Stimulated activated CD4-positive, alpha-beta T cell treated with anti-CD3 and anti-CD28 coated beads, Interleukin-4, amount 100 ng/mL, for 48 hours (primary cell): ENCODE results near the gene CSF2RB.
"Not testable (repeated sequence)": the region's sequence is repeated elsewhere in the genome, so short reads cannot be mapped to it uniquely, and the experiment has no call there.

ENCODE experiments used
- DNase-seq, 2 donors: peaks; one replicate each; pipeline ENCODE4 v3.0.0-alpha.2; 2020; ENCODE audit warnings: low read depth in 2 of 2

Gene CSF2RB

DNA sequence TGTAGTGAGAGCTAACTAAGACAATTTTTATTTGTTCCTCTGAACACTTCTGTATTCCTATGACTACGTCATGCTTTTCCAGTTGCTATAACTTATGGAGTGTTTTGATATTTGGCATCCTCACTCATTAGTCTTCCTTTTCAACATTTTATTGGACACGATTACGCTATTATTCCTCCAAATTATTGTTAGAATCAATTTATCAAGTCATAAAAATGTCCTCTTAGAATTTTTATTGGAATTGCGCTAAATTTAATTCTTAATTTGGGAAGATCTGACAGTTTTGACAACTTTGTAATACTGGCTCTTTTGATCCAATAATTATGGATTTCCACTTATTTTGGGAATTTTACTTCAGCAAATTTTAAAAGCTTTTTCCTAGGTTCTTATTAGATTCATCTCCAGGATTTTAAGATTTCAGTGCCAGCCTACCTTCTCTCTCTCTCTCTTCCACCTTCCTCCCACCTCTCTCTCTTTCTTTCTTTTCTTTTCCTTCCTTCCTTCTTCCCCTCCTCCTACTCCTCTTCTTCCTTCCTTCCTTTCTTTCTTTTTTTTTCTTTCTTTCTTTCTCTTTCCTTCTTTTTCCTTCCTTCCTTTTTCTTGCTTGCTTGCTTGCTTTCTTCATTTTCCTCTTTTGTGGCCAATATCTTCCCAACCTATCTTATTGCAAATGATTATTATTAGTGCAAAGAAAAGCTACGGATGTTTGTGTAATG is 55.0 kb downstream of the CSF2RB start:
- DNase-seq = no peak

DNA sequence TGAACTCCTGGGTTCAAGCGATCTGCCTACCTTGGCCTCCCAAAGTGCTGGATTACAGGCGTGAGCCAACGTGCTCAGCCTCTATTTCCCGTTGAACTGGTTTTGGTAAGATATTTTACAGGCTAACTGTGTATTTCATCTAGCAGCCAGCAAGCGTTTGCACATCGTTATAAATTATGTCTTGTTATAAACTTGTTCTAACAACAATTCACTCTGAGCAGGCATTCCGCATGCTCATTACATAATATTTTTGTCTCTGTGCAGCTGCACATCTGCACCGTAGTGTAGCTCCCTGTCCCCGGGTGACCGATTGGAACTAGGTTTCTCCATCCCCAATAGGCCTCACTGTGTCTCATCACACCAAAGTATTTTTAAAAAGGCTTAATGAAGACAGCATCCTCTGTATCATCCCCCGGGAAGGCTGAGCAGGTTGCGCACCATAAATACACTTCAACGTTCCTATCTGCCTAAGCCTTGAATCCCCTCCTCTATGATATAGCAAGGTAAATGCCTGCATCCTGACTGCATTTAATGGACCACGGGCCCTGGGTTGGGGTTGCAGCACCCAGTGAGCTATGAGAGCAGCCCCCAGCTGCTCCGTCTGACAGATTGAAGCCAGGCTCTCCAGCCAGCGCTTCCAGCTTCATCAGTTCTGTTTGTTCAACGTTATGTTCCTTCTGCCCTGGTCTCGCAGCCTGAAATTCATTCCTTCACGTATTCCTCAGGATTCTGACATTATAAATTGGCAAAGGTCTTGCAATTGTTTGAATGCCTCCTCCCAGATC is 58.1 kb downstream of the CSF2RB start:
- DNase-seq = no peak

DNA sequence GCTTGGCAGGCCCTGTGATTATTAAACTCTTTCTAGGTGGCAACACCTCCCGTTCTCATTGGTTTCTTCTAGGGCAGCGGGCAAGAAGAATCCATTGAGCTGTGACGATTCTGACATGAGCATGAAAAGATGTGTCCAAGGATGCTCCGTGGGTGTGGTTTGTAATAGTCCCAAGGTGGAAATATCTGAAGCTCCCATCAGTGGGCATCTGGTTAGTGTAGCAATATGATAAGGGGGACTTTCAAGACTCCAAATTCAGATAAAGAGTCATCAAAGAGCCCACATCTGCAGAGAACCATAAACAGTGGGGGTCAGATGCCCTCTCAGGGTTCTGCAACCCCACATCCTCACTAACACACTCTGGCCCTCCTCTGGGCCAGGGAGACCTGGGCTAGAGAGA is 63.2 kb downstream of the CSF2RB start:
- DNase-seq = no peak

DNA sequence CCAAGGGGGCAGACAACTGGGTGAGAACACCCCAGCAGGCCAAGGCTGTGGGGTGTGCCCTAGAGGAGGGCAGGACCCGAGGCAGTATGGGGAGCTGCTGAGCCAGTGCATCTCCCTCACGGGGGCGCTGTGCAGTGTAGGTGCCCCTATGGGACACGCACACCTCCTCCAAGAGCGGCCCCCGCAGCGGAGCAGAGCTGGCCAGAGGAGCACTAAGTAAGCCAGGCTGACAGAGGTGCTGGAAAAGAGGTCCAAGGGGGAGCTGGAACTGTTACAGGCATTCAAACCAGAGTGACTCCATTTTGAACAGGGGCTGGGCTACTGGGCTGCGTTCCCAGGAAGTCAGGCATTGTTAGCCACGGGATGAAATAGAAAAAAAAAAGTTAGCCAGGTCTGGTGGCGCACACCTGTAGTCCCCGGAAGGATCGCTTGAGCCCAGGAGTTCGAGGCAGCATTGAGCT is 64.0 kb downstream of the CSF2RB start:
- peak; percentile 76 to 81 for DNase-seq

DNA sequence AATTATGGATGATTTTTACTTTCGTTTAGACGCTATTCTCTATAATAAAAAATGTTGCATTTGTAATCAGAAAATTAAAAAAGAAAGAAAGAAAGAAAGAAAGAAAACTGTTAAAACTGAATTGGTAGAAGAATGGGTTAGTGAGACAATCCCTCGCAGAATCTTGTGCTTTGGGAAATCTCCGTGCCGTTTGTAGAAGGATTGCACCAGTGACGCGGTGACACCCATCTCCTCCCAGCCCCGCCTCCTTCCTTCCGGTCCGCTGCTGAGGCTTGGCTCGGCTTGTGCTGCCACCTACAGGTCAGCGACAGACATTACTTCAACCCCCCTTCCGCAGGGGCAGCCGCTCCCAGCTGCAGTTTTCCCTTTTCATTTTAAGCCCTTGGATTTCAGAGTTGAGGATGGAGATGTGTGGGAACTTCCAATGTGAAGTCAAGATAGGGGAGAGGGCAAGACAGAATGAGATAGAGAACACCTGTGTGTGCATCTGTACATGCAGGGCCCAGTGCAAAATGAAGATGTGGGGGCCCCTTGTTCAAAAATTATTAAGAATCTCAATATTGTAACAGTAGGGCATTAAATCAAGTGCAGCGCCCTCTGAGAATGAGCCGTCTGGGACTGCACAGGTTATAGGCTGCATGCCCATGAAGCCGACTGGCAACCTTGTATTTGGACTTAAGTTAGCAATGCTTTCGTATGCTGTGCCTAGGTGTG is 64.7 kb downstream of the CSF2RB start:
- peak; percentile 88 to 89 for DNase-seq

DNA sequence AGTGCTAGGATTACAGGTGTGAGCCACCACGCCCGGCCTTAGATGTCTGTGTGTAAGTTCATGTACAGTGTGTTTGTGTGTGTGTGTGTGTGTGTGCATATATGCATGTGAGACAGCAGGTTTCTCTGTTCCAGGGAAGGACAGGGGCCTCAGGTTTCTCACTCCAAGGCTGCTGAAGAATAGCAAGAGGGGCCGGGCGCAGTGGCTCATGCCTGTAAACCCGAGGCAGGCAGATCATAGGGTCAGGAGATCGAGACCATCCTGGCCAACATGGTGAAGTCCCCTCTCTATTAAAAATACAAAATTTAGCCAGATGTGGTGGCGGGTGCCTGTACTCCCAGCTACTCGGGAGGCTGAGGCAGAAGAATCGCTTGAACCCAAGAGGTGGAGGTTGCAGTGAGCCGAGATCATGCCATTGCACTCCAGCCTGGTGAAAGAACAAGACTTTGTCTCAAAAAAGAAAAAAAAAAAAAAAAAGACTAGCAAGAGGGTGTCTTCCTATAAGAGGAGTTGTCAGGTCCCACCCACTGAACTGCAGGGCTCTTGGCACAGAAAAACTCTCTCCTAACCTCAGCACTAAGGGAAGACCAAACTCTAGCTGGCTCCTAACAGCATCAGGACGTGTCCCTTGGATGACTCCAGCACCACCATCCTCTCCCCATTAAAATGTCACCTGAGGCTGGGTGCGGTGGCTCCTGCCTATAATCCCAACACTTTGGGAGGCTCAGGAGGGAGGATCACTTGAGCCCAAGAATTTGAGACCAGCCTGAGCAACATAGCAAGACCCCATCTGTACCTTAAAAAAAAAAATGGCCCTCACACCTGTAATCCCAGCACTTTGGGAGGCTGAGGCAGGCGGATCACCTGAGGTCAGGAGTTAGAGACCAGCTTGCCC is 65.8 kb downstream of the CSF2RB start:
- DNase-seq = no peak

DNA sequence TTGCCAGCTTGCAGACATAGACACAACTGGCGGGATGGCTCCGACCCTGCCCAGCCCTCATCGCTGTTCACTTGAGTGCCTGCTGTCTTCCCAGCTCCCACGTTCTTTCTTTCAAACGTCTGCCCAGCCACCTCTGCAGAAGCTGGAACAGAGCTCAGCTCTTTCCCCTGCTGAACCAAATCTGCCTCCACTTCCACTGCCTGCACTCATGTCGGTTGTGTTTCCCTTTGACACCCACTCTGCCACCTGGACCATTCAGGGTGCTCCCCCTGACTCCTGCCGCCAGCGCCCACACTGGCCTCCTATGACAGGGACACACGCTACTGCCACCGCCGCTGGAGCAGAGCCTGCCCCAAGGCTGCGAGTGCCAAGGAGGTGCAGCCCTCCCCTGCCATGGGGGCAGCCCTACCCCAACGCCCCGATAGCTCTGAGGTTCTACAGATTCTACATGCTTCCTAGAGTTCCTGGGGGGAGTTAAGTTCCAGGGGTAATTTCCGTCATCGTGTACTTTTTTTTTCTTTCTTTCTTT is 67.9 kb downstream of the CSF2RB start:
- no peak for DNase-seq

DNA sequence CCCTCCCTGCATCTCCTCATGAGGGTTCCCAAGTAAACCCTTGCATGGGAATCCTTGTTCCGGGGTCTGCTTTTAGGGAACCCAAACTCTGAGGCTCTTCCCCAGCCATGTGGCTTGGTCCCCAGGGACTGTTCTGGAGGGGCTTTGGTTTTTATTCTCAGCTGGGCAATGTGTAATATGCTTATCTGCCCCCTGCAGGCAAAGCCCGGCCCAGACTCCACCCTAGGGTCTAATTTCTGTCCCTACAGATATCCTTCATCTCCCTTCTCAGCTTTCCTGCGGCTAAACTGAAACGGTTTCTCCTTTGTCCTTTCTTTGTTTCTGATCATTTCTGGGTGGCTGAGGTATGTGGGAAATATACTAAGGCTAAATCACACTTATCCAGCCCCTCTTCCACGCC is 68.7 kb downstream of the CSF2RB start:
- no peak for DNase-seq

DNA sequence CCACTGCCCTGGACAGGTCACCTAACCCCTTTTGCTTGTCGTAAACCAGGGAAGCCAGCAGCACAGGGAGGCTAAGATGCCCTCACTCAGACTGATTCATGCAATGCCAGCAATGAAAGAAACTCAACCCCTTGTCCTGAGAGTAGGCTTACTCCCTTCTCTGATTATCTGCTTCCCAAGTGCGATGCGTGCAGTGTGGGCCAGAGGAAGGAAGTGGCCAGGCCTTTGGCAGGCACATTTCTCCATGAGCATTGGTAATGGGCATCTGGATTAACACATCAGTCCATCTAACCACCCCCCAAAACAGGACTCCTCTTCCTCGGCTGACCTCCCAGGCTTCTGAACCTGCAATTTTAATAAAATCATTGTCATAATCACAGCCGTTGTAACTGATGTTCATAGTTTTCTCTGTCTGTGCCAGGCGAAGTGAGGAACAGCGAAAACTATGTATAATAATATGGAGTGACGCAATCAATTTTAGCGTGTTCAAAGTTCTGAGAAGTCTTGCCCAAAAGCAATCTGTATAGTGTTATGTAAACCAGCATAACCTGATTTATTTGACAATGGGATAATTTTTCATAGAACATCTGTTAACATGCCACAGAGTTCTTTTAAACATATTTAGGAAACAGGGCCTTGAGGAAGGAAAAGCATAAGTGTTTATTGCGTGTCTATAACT is 71.9 kb downstream of the CSF2RB start:
- DNase-seq = no peak

DNA sequence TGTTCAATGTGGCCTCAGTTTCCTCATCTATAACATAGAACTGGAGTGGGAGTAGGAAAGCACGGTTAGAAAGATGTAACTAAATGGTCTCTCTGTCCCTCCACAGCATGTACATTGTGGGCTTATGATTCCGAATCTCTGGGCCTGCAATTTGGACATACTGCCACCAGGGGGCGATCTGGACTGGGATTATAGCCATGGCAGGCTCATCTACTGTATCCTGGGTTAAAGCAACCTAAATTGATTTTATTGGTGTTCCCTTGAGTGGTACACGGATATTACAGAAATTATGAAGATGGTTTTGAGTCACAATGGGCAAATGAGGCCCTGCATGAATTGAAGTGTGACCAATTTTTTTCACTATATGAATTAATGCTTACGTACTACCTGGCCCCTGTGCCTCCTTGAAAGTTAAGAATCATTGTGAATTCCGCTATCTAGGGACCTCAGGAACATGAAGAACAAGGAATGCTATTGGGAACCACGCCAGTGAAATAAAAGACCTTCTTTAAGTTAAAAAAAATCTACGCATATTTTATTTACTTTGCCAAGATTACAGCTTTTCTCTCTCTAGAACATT is 72.9 kb downstream of the CSF2RB start:
- peak; percentile 43 to 66 for DNase-seq

DNA sequence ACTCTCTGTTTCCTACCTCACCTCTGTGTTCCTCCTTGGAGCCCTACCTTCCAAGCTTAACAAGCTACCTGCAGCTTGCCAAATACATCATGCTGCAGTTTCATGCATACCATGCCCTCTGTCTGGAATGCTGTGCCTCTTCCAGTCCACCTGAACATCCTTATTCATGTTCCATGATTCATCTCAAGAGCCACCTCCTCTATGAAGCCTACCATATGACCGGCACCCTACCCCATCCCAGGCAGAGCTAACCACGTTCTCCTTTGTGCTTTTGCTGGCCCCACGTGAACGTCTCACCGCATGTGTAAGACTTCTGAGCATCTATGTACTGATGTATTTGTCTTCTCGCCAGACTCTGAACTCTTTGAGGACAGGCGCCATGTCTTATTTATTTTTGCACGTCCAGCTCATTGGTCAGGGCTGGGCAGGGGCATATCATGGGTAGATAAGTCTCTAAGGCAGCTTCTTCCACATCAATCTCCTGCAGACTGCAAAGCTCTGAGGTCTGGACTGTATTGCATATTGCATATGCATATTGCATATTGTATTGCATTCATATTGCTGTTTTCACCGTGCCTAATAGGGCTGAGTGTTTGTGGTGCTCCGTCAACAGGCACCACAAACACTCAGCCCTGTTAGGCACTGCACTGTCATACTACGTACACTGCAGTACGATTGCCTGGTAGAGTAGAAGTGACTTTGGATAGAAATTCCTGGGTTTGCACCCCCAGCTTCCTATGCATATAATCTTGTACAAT is 74.8 kb downstream of the CSF2RB start:
- DNase-seq = no peak

DNA sequence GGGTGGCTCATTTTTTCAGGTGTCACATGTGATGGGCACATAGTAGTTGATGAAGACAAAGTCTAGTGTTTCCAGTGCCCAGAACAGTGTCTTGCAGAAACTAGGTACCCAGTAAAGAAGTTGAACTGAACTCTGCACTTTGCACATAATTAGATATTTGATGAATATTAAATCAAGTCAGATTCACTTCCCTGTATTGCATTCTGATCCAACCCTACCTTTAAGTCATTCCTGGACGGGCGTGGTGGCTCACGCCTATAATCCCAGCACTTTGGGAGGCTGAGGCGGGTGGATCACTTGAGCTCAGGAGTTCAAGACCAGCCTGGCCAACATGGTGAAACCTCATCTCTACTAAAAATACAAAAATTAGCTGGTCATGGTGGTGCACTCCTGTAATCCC is 75.6 kb downstream of the CSF2RB start:
- DNase-seq = not testable (repeated sequence)
